Adrenal gland (tissue), 5 donors: ENCODE measurements around the gene ZDHHC24.

Experiments used
- CTCF ChIP-seq, 6 experiments: fragments of 450-650 bp in 4 of 6; fragments of 200-600 bp in 2 of 6; sonication (generic) in 1 of 6; IDR thresholded peaks; 1 replicate in 5 of 6; 2 replicates in 1 of 6; pipeline versions ENCODE4 v1.5.1 to v1.8.0; 2016 to 2021; ENCODE audit warnings: antibody characterized with exemption in 6 of 6, mild to moderate bottlenecking in 2 of 6, moderate library complexity in 1 of 6
- POLR2A ChIP-seq, 2 donors: fragments of 450-650 bp; IDR thresholded peaks; one replicate each; pipeline ENCODE4 v1.6.1; 2017; ENCODE audit warnings: antibody characterized with exemption in 2 of 2, mild to moderate bottlenecking in 2 of 2, moderate library complexity in 1 of 2
- donor health status: DM: no; HTN: no; CAD: no.

- TF ChIP-seq CTCF (IDR thresholded peaks at IDR 0.05) (no peak), POLR2A (IDR thresholded peaks at IDR 0.05) (no peak)
These were observed 1.8 kb upstream of the ZDHHC24 start for GRCh38 chr11:66547662-66548009.
